ENCODE results near the gene CACNA1B. TPM values are rescaled to one million over a fixed set of nuclear protein-coding genes. Genes with fewer than 3 reads are reported as not detected.

CACNA1B gene
- total RNA-seq, 1 experiment from 2014 or later = 7.8 TPM

DNA sequence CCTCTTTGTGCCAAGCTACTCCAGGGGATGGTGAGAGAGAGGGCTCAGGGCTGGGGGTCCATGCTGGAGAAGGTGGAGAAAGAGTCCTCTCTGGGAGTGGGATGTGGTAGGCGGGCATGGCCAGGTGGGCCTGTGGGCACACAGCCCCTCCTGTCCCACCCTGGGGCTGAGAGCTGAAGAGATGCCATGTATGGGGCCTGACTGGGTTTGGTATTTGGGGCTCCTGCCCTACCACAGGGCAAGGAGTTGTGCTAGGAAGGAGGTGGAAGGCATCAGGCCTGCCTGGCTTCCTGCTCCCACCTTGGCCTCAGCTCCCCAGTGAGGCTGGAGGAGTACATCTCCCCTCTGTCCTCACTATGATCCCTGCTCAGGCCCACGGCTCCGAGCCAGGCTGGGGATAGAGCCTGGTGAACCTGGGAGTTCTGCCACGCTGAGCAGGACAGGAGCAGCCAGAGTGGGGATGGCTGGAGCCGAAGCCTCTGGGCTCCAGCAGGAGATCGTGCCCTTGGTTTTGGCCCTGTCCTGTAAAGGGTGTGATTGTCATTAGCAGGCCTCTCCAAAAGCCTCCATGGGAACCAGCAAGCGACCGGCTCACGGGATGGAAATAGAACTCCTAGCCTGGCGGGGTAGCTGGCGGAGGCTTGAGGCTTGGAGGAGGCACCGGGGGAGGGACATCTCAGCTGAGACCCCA is 75.5 kb downstream of the CACNA1B start:
- H3K4me3 Mint-ChIP-seq = no peak overlapping the region; a peak in 1 of 5 replicates

More for the DNA sequence above, 75.5 kb downstream of the CACNA1B start:
- Histone ChIP-seq H2BK5ac (ENCODE audit: insufficient read length, low read length) (no peak overlapping the region), H4K8ac (replicated peaks; ENCODE audit: insufficient read length, low read depth, low read length) (no peak overlapping the region), H2BK15ac (ENCODE audit: low read depth, low read length) (no peak overlapping the region), H4K5ac (ENCODE audit: insufficient read length, low read depth, low read length) (no peak overlapping the region), H3K79me1 (ENCODE audit: insufficient read depth, low read depth, low read length, poor library complexity, severe bottlenecking) (no peaks in the 10 kb centered on the region), H4K20me1 (ENCODE audit: control insufficient read depth, insufficient read depth, insufficient read length) (peaks cover 3% of the 10 kb centered on the region), H3K27me3 (ENCODE audit: insufficient read depth, low read length) (no peaks in the 10 kb centered on the region), H3K23me2 (ENCODE audit: insufficient read length, low read depth, low read length, poor library complexity, severe bottlenecking) (no peaks in the 10 kb centered on the region), H3K9me3 (ENCODE audit: control insufficient read depth, low read depth, low read length) (peaks cover 13% of the 10 kb centered on the region), H4K91ac (ENCODE audit: insufficient read length, low read depth, low read length) (no peak overlapping the region), H3K4me2 (ENCODE audit: insufficient read depth, insufficient read length, low read length) (no peak overlapping the region), H3K9ac (ENCODE audit: extremely low read depth, insufficient read length, low read length) (no peak overlapping the region), H3K79me2 (ENCODE audit: insufficient read depth, low read length) (no peaks in the 10 kb centered on the region), H3K4ac (ENCODE audit: low read depth, low read length) (no peak overlapping the region), H2AK5ac (ENCODE audit: insufficient read length, low read length) (no peak overlapping the region), H3K4me1 (ENCODE audit: insufficient read depth, low read length) (no peaks in the 10 kb centered on the region), H3K18ac (ENCODE audit: insufficient read length, low read depth, low read length) (no peak overlapping the region), H3K56ac (ENCODE audit: insufficient read length, low read depth, low read length) (no peak overlapping the region), H2AFZ (ENCODE audit: low read length) (no peak overlapping the region), H2BK20ac (ENCODE audit: low read depth, low read length, poor library complexity, severe bottlenecking) (no peak overlapping the region), H2BK120ac (ENCODE audit: low read depth, low read length, poor library complexity, severe bottlenecking) (no peak overlapping the region), H2BK12ac (ENCODE audit: insufficient read length, low read depth, low read length) (no peak overlapping the region), H3K27ac (ENCODE audit: insufficient read length, low read depth, low read length) (no peak overlapping the region), H3T11ph (ENCODE audit: low read length) (no peak overlapping the region), H3K23ac (ENCODE audit: insufficient read length, low read depth, low read length) (no peak overlapping the region), H3K14ac (ENCODE audit: insufficient read depth, low read length) (no peak overlapping the region; the same call in 1 of the 2 replicates)
- Mint-ChIP-seq H3K36me3 (ENCODE audit: insufficient read depth in 1 of 3, low read depth in 3 of 3) (peaks cover 0 to 18% (median 9%) of the 10 kb centered on the region in 3 experiments; a peak in 5 of 7 replicates), H3K27me3 (ENCODE audit: low read depth) (no peaks in the 10 kb centered on the region), H3K27ac (no peak overlapping the region; a peak in 2 of 7 replicates), H3K4me1 (no peaks in the 10 kb centered on the region), H3K9me3 (no peaks in the 10 kb centered on the region; a peak in 1 of 5 replicates)
- DNase-seq = no peak
- TF ChIP-seq, protein P1, sequence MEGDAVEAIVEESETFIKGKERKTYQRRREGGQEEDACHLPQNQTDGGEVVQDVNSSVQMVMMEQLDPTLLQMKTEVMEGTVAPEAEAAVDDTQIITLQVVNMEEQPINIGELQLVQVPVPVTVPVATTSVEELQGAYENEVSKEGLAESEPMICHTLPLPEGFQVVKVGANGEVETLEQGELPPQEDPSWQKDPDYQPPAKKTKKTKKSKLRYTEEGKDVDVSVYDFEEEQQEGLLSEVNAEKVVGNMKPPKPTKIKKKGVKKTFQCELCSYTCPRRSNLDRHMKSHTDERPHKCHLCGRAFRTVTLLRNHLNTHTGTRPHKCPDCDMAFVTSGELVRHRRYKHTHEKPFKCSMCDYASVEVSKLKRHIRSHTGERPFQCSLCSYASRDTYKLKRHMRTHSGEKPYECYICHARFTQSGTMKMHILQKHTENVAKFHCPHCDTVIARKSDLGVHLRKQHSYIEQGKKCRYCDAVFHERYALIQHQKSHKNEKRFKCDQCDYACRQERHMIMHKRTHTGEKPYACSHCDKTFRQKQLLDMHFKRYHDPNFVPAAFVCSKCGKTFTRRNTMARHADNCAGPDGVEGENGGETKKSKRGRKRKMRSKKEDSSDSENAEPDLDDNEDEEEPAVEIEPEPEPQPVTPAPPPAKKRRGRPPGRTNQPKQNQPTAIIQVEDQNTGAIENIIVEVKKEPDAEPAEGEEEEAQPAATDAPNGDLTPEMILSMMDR (conservative IDR thresholded peaks at IDR 0.05) = no peak
- no CpG with 5 or more reads among the region's 12 CpGs for WGBS (ENCODE audit: extremely low coverage, insufficient read length, low lambda C conversion rate)
